GM12864 (cell line): ENCODE results near the gene NQO2.

Experiments used
- DNase-seq: peaks from one replicate; pipeline ENCODE4 v3.0.0-alpha.2; 2011; ENCODE audit warnings: low read depth
- H3K4me3 ChIP-seq: 2 replicates; pipeline ENCODE4 v1.5.1; 2011; ENCODE audit warnings: mild to moderate bottlenecking, low read depth, low read length, control low read depth
- TF ChIP-seq, protein P1 (sequence below): IDR thresholded peaks from 2 replicates; pipeline ENCODE4 v1.5.1; 2011; ENCODE audit warnings: low read depth, mild to moderate bottlenecking, moderate library complexity, low read length, control low read depth, inconsistent platforms; ENCODE audit errors: missing control alignments

The NQO2 gene

DNA sequence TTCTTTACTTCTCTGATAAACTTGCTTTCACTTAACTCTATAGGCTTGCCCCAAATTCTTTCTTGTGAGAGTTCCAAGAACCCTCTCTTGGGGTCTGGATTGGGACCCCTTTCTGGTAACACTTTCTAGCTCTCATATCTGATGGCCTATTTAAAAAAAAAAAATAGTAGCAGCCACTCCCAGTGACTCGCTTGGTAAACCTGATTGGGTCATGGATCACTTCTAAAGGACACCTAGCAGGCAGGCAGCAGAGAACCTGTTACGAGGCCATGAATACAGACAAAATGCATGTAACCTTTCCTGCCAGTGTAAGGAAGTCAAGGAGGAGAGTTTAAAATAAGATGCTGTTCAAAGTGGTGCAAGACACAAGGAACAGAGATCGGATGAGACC lies 19.2 kb upstream of the NQO2 start:
- TF ChIP-seq, protein P1, sequence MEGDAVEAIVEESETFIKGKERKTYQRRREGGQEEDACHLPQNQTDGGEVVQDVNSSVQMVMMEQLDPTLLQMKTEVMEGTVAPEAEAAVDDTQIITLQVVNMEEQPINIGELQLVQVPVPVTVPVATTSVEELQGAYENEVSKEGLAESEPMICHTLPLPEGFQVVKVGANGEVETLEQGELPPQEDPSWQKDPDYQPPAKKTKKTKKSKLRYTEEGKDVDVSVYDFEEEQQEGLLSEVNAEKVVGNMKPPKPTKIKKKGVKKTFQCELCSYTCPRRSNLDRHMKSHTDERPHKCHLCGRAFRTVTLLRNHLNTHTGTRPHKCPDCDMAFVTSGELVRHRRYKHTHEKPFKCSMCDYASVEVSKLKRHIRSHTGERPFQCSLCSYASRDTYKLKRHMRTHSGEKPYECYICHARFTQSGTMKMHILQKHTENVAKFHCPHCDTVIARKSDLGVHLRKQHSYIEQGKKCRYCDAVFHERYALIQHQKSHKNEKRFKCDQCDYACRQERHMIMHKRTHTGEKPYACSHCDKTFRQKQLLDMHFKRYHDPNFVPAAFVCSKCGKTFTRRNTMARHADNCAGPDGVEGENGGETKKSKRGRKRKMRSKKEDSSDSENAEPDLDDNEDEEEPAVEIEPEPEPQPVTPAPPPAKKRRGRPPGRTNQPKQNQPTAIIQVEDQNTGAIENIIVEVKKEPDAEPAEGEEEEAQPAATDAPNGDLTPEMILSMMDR = no peak
- no peak for DNase-seq
- no peak overlapping the region for H3K4me3 ChIP-seq

DNA sequence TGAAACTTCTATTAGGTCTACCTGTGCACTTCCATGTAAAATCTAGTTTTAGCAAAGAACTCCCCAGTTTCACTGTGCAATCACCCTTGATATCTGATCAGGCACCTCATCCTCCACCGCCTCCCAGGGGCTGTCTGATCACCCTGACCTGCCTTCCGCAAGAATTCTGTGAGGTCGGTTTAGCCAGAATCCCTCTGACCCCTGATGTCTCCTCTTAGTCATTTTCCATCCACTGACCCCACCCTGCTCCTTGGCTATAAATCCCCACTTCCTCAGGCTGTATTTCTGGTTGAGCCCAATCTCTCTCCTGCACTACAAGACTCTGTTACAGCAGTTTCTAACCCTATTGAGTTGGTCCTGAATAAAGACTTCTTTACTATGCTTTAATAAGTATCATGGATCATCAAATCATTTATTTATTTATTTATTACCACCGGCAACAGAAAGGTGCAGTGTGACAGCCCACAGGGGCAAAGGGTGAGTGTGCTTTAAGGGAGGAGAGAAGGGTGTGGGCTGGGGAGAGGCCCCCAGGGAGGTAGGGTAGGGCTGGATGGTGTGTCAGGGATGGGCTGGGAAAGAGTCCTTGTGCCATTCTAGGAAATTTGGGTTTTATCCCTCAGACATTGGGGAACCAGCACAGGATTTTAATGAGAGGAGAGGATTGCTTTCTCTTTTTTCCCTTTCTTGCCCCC lies 17.1 kb upstream of the NQO2 start:
- DNase-seq = no peak
- TF ChIP-seq, protein P1 = no peak
- no peak overlapping the region for H3K4me3 ChIP-seq

DNA sequence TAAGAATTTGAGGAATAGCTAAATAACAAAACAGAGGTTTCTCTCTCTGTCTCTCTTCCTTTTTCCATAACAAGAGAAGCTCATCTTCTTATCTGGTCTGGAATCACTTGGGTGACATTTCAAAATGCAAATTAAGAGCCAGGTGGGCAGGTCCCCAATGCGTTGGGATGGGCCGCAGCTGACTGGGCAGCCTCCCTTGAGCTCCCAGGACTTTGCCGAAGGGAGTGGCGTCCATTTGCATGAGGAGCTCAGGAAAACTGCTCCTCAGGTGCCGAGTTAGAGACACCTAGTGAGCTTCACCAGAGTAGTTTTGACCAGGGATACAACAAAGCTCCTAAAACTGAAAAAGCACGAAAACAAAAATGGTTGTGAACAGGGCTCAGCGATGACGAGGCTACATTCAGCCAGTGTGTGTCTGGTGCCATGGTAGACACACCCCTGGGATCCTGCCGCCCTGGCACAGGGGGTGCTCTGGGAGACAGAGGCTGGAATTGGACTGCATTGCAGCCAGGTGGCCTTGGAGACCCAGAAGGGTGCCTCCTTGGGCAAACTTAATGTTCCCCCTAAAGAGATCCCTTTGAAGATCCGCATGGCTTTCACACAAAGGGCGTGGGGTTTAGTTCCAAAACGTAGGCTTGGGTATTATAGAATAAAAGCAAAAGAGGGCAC lies 14.8 kb upstream of the NQO2 start:
- no peak for DNase-seq
- TF ChIP-seq, protein P1 = no peak
- H3K4me3 ChIP-seq = no peak overlapping the region

DNA sequence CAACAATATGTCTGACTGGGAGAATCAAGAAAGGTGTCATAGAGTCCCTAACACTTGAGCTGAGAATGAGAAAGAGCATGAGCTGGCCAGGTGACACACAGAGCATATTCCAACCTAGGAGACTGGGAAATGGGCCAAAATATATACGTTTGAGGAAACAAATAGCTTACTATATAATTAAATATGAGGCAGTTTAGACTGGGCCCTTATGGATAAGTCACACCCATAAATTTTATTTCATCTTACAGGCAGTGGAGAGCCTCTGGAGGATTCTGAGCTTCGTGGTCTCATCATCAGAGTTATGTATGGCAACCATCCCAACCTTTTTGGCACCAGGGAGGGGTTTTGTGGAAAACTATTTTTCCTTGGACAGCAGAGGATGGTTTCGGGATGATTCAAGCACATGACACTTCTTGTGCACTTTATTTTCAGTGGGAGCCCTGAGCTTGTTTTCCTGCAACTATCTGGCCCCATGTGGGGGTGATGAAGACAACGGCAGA lies 12.9 kb upstream of the NQO2 start:
- no peak for DNase-seq
- TF ChIP-seq, protein P1 = no peak
- no peak overlapping the region for H3K4me3 ChIP-seq

DNA sequence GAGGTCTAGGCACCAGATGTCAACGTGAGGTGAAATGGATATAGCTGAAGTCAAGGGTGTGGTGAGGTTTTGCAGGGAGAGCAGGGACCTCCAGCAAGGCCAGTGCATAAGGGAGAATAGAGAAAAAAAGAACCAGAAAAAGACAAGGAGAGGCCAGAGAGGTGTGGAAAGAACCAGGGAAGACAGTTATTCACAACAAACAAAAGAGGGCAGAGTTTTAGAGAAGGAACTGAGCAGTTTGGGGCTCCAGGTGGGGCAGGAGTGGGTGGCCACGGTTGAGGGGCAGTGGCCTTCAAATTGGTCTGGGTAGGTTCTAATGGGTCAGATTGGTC lies 11.6 kb upstream of the NQO2 start:
- TF ChIP-seq, protein P1 = no peak
- no peak for DNase-seq
- H3K4me3 ChIP-seq = peak overlapping the region; percentile 77

DNA sequence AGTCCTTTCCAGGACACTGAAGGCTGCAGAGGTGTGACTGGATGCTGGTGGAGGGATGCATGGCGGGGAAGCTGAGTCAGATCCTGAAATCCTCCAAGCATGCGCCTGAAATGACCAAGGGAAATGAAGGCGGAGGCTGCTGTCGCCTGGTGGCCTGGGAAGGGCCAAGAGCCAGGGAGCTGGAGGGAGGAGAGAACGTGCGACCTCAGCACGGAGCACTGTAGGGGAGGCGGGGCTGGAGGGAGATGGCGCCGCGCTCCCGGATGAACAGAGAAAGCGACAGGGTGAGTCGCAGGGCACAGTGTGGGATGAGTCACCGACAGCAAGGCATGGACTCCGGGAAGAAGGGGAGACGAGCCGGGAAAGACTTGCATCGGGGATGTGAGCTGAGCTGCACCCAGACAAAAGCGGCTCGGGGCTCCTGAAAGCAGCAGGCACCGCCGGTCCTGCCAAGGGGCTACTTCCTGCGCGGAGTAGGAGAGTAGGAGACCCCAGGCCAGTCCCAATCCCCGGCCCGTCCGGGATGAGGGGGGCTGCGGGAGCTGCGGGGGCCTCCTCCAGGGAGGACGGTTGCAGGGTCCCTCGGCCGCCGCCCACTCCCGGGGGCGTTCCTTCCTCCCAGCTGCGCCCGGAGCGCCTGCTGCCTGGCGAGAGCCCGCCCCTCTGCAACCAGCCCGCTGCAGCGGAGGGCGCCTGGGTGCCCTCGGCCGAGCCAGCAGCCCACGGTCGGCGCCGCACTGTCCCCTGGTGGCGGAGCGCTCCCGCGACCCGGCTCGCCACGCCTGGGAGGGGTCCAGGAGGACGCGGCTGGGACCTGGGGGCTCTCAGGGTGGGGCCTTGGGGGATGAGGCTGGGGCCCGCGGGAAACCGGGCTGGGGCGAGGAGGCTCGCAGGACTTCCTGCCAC lies 11.0 kb upstream of the NQO2 start:
- no peak for DNase-seq
- TF ChIP-seq, protein P1 = peak; percentile 70

More for the DNA sequence above, 11.0 kb upstream of the NQO2 start:
- H3K4me3 ChIP-seq = peak overlapping the region; percentile 77
